ENCODE results near the gene G3BP1. TPM values are rescaled to one million over a fixed set of nuclear protein-coding genes. Genes with fewer than 3 reads are reported as not detected.

Gene G3BP1
- total and polyA plus RNA-seq, 2 of the 13 experiments (the other 11 are each of a cell fraction or from before 2014, with no cell fraction given) = 36.7 to 320 TPM

DNA sequence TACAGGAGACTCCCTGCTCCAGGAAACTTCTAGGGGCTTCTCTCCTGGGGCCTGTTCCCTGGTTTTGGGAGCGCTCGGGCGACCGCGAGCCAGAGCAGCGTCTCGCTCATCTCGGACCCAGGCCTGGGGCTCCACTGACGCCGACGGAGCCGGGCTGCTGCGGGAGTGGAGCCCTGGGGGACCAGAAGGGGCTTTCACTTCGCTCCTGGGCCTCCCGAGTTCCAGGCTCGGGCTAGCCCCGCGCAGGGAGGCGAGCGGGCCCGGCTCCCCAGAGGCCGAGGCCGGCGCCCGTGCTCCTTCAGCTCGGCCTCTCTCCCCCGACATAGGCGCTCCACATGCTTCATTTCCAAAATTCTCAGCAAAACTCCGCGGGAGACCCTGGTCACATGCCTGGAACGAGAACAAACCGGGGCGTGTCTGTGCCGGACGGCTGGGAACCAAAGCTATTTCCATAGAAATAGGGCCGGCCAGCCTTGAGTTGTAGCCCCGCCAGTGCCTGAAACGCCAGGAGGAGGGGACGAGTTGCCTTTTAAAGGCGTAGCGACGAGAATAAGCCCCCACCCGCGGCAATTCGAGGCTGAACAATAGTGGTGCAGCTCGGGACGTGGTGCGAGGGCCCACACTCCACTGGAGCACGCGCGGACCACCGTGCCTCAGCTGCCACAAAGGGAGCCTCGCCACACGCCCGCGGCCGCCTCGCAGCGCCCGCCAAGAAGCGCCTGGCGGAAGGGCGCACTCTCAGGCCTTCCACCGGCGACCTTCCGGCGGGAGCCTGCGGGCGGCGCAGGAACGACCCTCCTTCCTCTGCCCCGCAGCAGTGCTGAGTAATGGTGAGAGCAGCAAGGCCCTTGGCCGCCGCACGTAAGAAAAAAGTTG, 1.1 kb upstream of the G3BP1 start (continued):
- TF ChIP-seq ZNF556 (CRISPR knock-in tag; IDR thresholded peaks at IDR 0.05; ENCODE audit: borderline replicate concordance) (no peak), HIVEP1 (CRISPR knock-in tag; IDR thresholded peaks at IDR 0.05) (no peak), RARG (CRISPR knock-in tag; IDR thresholded peaks at IDR 0.05; ENCODE audit: low read depth) (no peak), ZNF30 (CRISPR knock-in tag; IDR thresholded peaks at IDR 0.05) (no peak), ZNF446 (CRISPR knock-in tag; IDR thresholded peaks at IDR 0.05) (no peak), YY1 (IDR thresholded peaks at IDR 0.05; ENCODE audit: insufficient read depth, insufficient replicate concordance, low read depth, low read length) (no peak), ARHGAP35 (CRISPR knock-in tag; IDR thresholded peaks at IDR 0.05; ENCODE audit: borderline replicate concordance) (no peak), PHF8 (CRISPR knock-in tag; IDR thresholded peaks at IDR 0.05) (no peak), ZNF782 (CRISPR knock-in tag; IDR thresholded peaks at IDR 0.05; ENCODE audit: borderline replicate concordance) (no peak), GTF3A (CRISPR knock-in tag; conservative IDR thresholded peaks at IDR 0.05) (no peak), ZNF207 (IDR thresholded peaks at IDR 0.05; ENCODE audit: borderline replicate concordance) (no peak), NR3C1 (CRISPR knock-in tag; IDR thresholded peaks at IDR 0.05) (no peak), KLF11 (CRISPR knock-in tag; IDR thresholded peaks at IDR 0.05) (no peak)
- TF ChIP-seq, protein P1, sequence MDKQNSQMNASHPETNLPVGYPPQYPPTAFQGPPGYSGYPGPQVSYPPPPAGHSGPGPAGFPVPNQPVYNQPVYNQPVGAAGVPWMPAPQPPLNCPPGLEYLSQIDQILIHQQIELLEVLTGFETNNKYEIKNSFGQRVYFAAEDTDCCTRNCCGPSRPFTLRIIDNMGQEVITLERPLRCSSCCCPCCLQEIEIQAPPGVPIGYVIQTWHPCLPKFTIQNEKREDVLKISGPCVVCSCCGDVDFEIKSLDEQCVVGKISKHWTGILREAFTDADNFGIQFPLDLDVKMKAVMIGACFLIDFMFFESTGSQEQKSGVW (CRISPR knock-in tag; IDR thresholded peaks at IDR 0.05; ENCODE audit: borderline replicate concordance) = no peak
- TF ChIP-seq, protein P2, sequence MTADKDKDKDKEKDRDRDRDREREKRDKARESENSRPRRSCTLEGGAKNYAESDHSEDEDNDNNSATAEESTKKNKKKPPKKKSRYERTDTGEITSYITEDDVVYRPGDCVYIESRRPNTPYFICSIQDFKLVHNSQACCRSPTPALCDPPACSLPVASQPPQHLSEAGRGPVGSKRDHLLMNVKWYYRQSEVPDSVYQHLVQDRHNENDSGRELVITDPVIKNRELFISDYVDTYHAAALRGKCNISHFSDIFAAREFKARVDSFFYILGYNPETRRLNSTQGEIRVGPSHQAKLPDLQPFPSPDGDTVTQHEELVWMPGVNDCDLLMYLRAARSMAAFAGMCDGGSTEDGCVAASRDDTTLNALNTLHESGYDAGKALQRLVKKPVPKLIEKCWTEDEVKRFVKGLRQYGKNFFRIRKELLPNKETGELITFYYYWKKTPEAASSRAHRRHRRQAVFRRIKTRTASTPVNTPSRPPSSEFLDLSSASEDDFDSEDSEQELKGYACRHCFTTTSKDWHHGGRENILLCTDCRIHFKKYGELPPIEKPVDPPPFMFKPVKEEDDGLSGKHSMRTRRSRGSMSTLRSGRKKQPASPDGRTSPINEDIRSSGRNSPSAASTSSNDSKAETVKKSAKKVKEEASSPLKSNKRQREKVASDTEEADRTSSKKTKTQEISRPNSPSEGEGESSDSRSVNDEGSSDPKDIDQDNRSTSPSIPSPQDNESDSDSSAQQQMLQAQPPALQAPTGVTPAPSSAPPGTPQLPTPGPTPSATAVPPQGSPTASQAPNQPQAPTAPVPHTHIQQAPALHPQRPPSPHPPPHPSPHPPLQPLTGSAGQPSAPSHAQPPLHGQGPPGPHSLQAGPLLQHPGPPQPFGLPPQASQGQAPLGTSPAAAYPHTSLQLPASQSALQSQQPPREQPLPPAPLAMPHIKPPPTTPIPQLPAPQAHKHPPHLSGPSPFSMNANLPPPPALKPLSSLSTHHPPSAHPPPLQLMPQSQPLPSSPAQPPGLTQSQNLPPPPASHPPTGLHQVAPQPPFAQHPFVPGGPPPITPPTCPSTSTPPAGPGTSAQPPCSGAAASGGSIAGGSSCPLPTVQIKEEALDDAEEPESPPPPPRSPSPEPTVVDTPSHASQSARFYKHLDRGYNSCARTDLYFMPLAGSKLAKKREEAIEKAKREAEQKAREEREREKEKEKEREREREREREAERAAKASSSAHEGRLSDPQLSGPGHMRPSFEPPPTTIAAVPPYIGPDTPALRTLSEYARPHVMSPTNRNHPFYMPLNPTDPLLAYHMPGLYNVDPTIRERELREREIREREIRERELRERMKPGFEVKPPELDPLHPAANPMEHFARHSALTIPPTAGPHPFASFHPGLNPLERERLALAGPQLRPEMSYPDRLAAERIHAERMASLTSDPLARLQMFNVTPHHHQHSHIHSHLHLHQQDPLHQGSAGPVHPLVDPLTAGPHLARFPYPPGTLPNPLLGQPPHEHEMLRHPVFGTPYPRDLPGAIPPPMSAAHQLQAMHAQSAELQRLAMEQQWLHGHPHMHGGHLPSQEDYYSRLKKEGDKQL (CRISPR knock-in tag; IDR thresholded peaks at IDR 0.05; ENCODE audit: low read depth) = no peak
- TF ChIP-seq, protein P3, sequence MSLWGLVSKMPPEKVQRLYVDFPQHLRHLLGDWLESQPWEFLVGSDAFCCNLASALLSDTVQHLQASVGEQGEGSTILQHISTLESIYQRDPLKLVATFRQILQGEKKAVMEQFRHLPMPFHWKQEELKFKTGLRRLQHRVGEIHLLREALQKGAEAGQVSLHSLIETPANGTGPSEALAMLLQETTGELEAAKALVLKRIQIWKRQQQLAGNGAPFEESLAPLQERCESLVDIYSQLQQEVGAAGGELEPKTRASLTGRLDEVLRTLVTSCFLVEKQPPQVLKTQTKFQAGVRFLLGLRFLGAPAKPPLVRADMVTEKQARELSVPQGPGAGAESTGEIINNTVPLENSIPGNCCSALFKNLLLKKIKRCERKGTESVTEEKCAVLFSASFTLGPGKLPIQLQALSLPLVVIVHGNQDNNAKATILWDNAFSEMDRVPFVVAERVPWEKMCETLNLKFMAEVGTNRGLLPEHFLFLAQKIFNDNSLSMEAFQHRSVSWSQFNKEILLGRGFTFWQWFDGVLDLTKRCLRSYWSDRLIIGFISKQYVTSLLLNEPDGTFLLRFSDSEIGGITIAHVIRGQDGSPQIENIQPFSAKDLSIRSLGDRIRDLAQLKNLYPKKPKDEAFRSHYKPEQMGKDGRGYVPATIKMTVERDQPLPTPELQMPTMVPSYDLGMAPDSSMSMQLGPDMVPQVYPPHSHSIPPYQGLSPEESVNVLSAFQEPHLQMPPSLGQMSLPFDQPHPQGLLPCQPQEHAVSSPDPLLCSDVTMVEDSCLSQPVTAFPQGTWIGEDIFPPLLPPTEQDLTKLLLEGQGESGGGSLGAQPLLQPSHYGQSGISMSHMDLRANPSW (CRISPR knock-in tag; IDR thresholded peaks at IDR 0.05; ENCODE audit: borderline replicate concordance) = no peak
- TF ChIP-seq, protein P4, sequence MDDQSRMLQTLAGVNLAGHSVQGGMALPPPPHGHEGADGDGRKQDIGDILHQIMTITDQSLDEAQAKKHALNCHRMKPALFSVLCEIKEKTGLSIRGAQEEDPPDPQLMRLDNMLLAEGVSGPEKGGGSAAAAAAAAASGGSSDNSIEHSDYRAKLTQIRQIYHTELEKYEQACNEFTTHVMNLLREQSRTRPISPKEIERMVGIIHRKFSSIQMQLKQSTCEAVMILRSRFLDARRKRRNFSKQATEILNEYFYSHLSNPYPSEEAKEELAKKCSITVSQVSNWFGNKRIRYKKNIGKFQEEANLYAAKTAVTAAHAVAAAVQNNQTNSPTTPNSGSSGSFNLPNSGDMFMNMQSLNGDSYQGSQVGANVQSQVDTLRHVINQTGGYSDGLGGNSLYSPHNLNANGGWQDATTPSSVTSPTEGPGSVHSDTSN (CRISPR knock-in tag; IDR thresholded peaks at IDR 0.05; ENCODE audit: borderline replicate concordance) = no peak
- TF ChIP-seq, protein P5, sequence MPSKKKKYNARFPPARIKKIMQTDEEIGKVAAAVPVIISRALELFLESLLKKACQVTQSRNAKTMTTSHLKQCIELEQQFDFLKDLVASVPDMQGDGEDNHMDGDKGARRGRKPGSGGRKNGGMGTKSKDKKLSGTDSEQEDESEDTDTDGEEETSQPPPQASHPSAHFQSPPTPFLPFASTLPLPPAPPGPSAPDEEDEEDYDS (CRISPR knock-in tag; IDR thresholded peaks at IDR 0.05) = no peak

Data from HepG2 (cell line).